Body of pancreas (tissue), 4 donors: ENCODE data around the gene AFG3L2. TPM values are rescaled to one million over a fixed set of nuclear protein-coding genes. Genes with fewer than 3 reads are reported as not detected.

ENCODE experiments used
- ATAC-seq: fragments of 150-250 bp; one replicate; pipeline ENCODE4 v1.9.1; 2016
- DNase-seq, 4 donors: peaks; one replicate each; pipeline ENCODE4 v3.0.0-alpha.2; 2019
- H3K27ac ChIP-seq, 4 donors: fragments of 200-600 bp; sonication (generic); 1 replicate in 3 of 4; 2 replicates in 1 of 4; pipeline versions ENCODE4 v1.5.1 to v1.6.1; 2016 to 2019; ENCODE audit warnings: mild to moderate bottlenecking in 1 of 4, mixed read lengths in 1 of 4, moderate library complexity in 1 of 4
- H3K27me3 ChIP-seq, 2 donors: fragments of 200-600 bp; sonication (generic); one replicate each; pipeline ENCODE4 v1.6.0; 2016; ENCODE audit warnings: mild to moderate bottlenecking in 1 of 2
- H3K36me3 ChIP-seq, 2 donors: fragments of 200-600 bp; sonication (generic); replicated peaks in 1 of 2; 2 replicates each; pipeline ENCODE4 v1.5.1; 2016; ENCODE audit warnings: low read depth in 2 of 2; ENCODE audit not compliant: insufficient read depth in 1 of 2
- H3K4me1 ChIP-seq: fragments of 200-600 bp; sonication (generic); one replicate; pipeline ENCODE4 v1.6.0; 2016
- H3K4me3 ChIP-seq, 2 donors: fragments of 200-600 bp; sonication (generic); 1 replicate in 1 of 2; 2 replicates in 1 of 2; pipeline ENCODE4 v1.5.1; 2016 to 2019
- H3K9me3 ChIP-seq, 3 donors: fragments of 200-600 bp; sonication (generic); 1 replicate in 2 of 3; 2 replicates in 1 of 3; pipeline ENCODE4 v1.5.1; 2016
- CTCF ChIP-seq, 7 experiments: fragments of 450-650 bp in 4 of 7; fragments of 200-600 bp in 3 of 7; sonication (generic) in 3 of 7; IDR thresholded peaks; one replicate each; pipeline ENCODE4 v1.5.1; 2016 to 2019; ENCODE audit warnings: antibody characterized with exemption in 7 of 7
- POLR2A ChIP-seq, 3 donors: fragments of 450-650 bp; IDR thresholded peaks; one replicate each; pipeline ENCODE4 v1.6.1; 2016; ENCODE audit warnings: antibody characterized with exemption in 3 of 3, mild to moderate bottlenecking in 2 of 3
- WGBS, 2 donors: methylation state at CpG; one replicate each; pipeline ENCODE4 v1.1.5; 2017; 5-methylcytosine and 5-hydroxymethylcytosine counted together
- intact Hi-C: fragments of 100-400 bp; cut with DNase I; formaldehyde crosslinking; loops from one replicate; pipeline ENCODE4 v1.15.1; 2023
- total RNA-seq, 2 donors: library from RNA; depleted of rRNA; stranded (reverse); fragments of >200 nt; gene quantifications; one replicate each; pipeline ENCODE4 v1.1.0, GENCODE V29; 2016

Gene AFG3L2
- total RNA-seq, 2 donors from 2014 or later = 30.4 to 33.6 TPM

- DNase-seq (peak in 2 of 4 donors; percentile 43 to 50), ATAC-seq (peak; percentile 78)
- intact Hi-C loops = no loop called here
- H3K27ac ChIP-seq = peak overlapping the region in 1 of 4 donors; percentile 22
- TF ChIP-seq POLR2A (IDR thresholded peaks at IDR 0.05) (peak in 1 of 3 donors; percentile 15), CTCF (IDR thresholded peaks at IDR 0.05) (no peak)
- H3K36me3 ChIP-seq = no peaks in the 10 kb centered on the region
- H3K27me3 ChIP-seq = no peaks in the 10 kb centered on the region
- 34 to 61% methylated on average over 7 to 27 of the region's 37 CpGs for WGBS, 2 donors
- H3K4me1 ChIP-seq = peaks cover 20% of the 10 kb centered on the region
- no peaks in the 10 kb centered on the region for H3K9me3 ChIP-seq
- no peak overlapping the region for H3K4me3 ChIP-seq
These were observed 89.8 kb downstream of the AFG3L2 start for GRCh38 chr18:12287131-12287681.

- TF ChIP-seq CTCF (IDR thresholded peaks at IDR 0.05) = no peak
- no peak for TF ChIP-seq POLR2A (IDR thresholded peaks at IDR 0.05)
- DNase-seq = no peak
- Histone ChIP-seq H3K27me3 (no peaks in the 10 kb centered on the region), H3K4me1 (peaks cover 16% of the 10 kb centered on the region), H3K36me3 (no peaks in the 10 kb centered on the region), H3K27ac (no peak overlapping the region), H3K4me3 (no peak overlapping the region), H3K9me3 (no peaks in the 10 kb centered on the region)
- intact Hi-C loops = no loop called here
- no peak for ATAC-seq
- 47 to 70% methylated on average over 1 of the region's 1 CpG for WGBS, 2 donors
These were observed 93.4 kb downstream of the AFG3L2 start for GRCh38 chr18:12283666-12284065.

GRCh38 chr18:12283256-12283655, 93.8 kb downstream of the AFG3L2 start:
- WGBS, 2 donors = 44 to 46% methylated on average over 6 of the region's 6 CpGs
- no peak overlapping the region for H3K27ac ChIP-seq

GRCh38 chr18:12282442-12283039, 94.5 kb downstream of the AFG3L2 start:
- ATAC-seq (no peak), DNase-seq (no peak)
- WGBS, 2 donors = 65 to 81% methylated on average over 9 of the region's 9 CpGs
- H3K27me3 ChIP-seq = no peaks in the 10 kb centered on the region
- no peaks in the 10 kb centered on the region for H3K9me3 ChIP-seq
- no peak for TF ChIP-seq CTCF (IDR thresholded peaks at IDR 0.05)
- no peak for TF ChIP-seq POLR2A (IDR thresholded peaks at IDR 0.05)
- H3K36me3 ChIP-seq = no peaks in the 10 kb centered on the region
- H3K4me3 ChIP-seq = no peak overlapping the region
- no peak overlapping the region for H3K27ac ChIP-seq
- intact Hi-C loops = no loop called here
- peaks cover 6% of the 10 kb centered on the region for H3K4me1 ChIP-seq

More at GRCh38 chr18:12283256-12283655, 93.8 kb downstream of the AFG3L2 start:
- DNase-seq (peak in 1 of 4 donors; percentile 20), ATAC-seq (no peak)
- intact Hi-C loops = no loop called here
- Histone ChIP-seq H3K27me3 (no peaks in the 10 kb centered on the region), H3K4me3 (no peak overlapping the region), H3K9me3 (no peaks in the 10 kb centered on the region), H3K36me3 (no peaks in the 10 kb centered on the region), H3K4me1 (peaks cover 12% of the 10 kb centered on the region)
- TF ChIP-seq CTCF (IDR thresholded peaks at IDR 0.05) (peak in 2 of 7 experiments; percentile 6), POLR2A (IDR thresholded peaks at IDR 0.05) (no peak)

GRCh38 chr18:12281861-12282260, 95.2 kb downstream of the AFG3L2 start:
- TF ChIP-seq CTCF (IDR thresholded peaks at IDR 0.05) (no peak), POLR2A (IDR thresholded peaks at IDR 0.05) (no peak)

More at GRCh38 chr18:12281861-12282260, 95.2 kb downstream of the AFG3L2 start:
- WGBS, 2 donors = 28 to 60% methylated on average over 1 of the region's 1 CpG
- H3K4me3 ChIP-seq = no peak overlapping the region
- no peaks in the 10 kb centered on the region for H3K9me3 ChIP-seq
- H3K36me3 ChIP-seq = no peaks in the 10 kb centered on the region
- no peaks in the 10 kb centered on the region for H3K4me1 ChIP-seq
- H3K27me3 ChIP-seq = no peaks in the 10 kb centered on the region
- intact Hi-C loops = no loop called here
- no peak overlapping the region for H3K27ac ChIP-seq
- ATAC-seq = no peak
- DNase-seq = no peak
